Measurements from ENCODE around the gene TTLL11. TPM values are rescaled to one million over a fixed set of nuclear protein-coding genes. Genes with fewer than 3 reads are reported as not detected.

Gene TTLL11
- polyA plus RNA-seq, 1 donor (not counting 4 experiments of a cell fraction or from before 2014, with no cell fraction given) = 8.0 TPM

DNA sequence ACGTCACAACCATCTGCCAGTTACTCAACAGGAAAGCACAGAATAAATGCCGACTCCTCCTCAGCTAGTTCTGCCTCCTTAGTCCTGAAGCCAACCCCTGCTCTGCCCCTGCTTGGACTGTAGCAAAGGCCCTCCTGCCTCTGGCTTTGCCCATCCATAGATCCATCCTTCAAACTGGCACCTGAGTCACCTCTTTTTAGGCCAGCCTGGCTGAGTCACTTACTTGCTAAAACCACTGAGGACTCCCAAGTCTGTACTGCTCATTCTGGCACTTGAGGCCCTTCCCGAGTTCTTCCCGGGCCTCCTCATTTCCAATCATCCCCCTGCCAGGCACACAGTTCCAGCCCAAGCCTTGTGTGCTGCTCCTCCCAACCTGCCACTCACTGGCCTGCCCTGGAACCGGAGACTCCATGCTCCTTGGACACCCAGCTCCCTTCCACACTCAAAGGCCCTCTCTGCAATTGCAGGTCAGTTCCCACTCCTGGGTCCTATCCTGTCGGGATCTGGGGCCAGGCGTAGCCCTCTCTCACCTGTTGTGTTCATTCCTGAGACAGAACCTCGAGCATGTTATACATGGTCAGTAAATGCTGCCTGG is 221.6 kb downstream of the TTLL11 start:
- Histone ChIP-seq H3K9me1 (ENCODE audit: control insufficient read depth, extremely low read depth, insufficient read depth, low read length) (no peaks in the 10 kb centered on the region), H3K36me3 (ENCODE audit: control insufficient read depth in 2 of 2, extremely low read depth in 1 of 2, insufficient read depth in 2 of 2, low read length in 2 of 2) (peaks cover 3 to 14% of the 10 kb centered on the region in 2 experiments), H3K4me2 (ENCODE audit: control insufficient read depth, extremely low read depth, insufficient read depth, low read depth, low read length) (no peak overlapping the region), H3K9me3 (ENCODE audit: control insufficient read depth, low read depth, low read length) (no peaks in the 10 kb centered on the region), H3K79me2 (ENCODE audit: control insufficient read depth, insufficient read depth, low read length) (no peaks in the 10 kb centered on the region), H3K4me1 (ENCODE audit: control insufficient read depth, extremely low read depth, insufficient read depth, low read length) (no peaks in the 10 kb centered on the region), H3K9ac (ENCODE audit: control insufficient read depth, extremely low read depth, insufficient read depth, low read length) (no peak overlapping the region), H3K27ac (ENCODE audit: control insufficient read depth, insufficient read depth, low read length) (no peak overlapping the region), H3K4me3 (ENCODE audit: control insufficient read depth in 2 of 3, extremely low read depth in 1 of 3, insufficient read depth in 2 of 3, low read depth in 1 of 3, low read length in 3 of 3) (no peak overlapping the region), H2AFZ (ENCODE audit: control insufficient read depth, low read length) (no peak overlapping the region), H4K20me1 (ENCODE audit: control insufficient read depth, extremely low read depth, insufficient read depth, low read length) (no peaks in the 10 kb centered on the region), H3K27me3 (ENCODE audit: control insufficient read depth, extremely low read depth, insufficient read depth, low read length) (no peaks in the 10 kb centered on the region)
- dilution Hi-C loops (cut with MboI; ENCODE audit: extremely low pct_ligation_motif_present, low sequenced_read_pairs) = no loop called here
- DNase-seq (ENCODE audit: low read depth, low spot score) (no peak), FAIRE-seq (no peak)
- TF ChIP-seq CTCF (optimal IDR thresholded peaks at IDR 0.05 in 1 of 3, IDR thresholded peaks at IDR 0.05 in 1 of 3, conservative IDR thresholded peaks at IDR 0.05 in 1 of 3; ENCODE audit: extremely low read depth in 1 of 3, insufficient read depth in 2 of 3, low read length in 3 of 3) = no peak
- no peak for TF ChIP-seq EZH2 (IDR thresholded peaks at IDR 0.05; ENCODE audit: low read length)

- Histone ChIP-seq H3K79me2 (ENCODE audit: control insufficient read depth, insufficient read depth, low read length) (no peaks in the 10 kb centered on the region), H4K20me1 (ENCODE audit: control insufficient read depth, extremely low read depth, insufficient read depth, low read length) (no peaks in the 10 kb centered on the region), H3K4me3 (ENCODE audit: control insufficient read depth in 2 of 3, extremely low read depth in 1 of 3, insufficient read depth in 2 of 3, low read depth in 1 of 3, low read length in 3 of 3) (no peak overlapping the region), H3K27me3 (ENCODE audit: control insufficient read depth, extremely low read depth, insufficient read depth, low read length) (no peaks in the 10 kb centered on the region), H3K4me2 (ENCODE audit: control insufficient read depth, extremely low read depth, insufficient read depth, low read depth, low read length) (no peak overlapping the region), H3K4me1 (ENCODE audit: control insufficient read depth, extremely low read depth, insufficient read depth, low read length) (no peaks in the 10 kb centered on the region), H3K9me3 (ENCODE audit: control insufficient read depth, low read depth, low read length) (no peaks in the 10 kb centered on the region), H2AFZ (ENCODE audit: control insufficient read depth, low read length) (no peak overlapping the region), H3K9ac (ENCODE audit: control insufficient read depth, extremely low read depth, insufficient read depth, low read length) (no peak overlapping the region), H3K36me3 (ENCODE audit: control insufficient read depth in 2 of 2, extremely low read depth in 1 of 2, insufficient read depth in 2 of 2, low read length in 2 of 2) (peaks cover 3 to 14% of the 10 kb centered on the region in 2 experiments), H3K27ac (ENCODE audit: control insufficient read depth, insufficient read depth, low read length) (no peak overlapping the region), H3K9me1 (ENCODE audit: control insufficient read depth, extremely low read depth, insufficient read depth, low read length) (no peaks in the 10 kb centered on the region)
- no peak for DNase-seq (ENCODE audit: low read depth, low spot score)
- dilution Hi-C loops (cut with MboI; ENCODE audit: extremely low pct_ligation_motif_present, low sequenced_read_pairs) = no loop called here
- FAIRE-seq = no peak
- TF ChIP-seq CTCF (optimal IDR thresholded peaks at IDR 0.05 in 1 of 3, IDR thresholded peaks at IDR 0.05 in 1 of 3, conservative IDR thresholded peaks at IDR 0.05 in 1 of 3; ENCODE audit: extremely low read depth in 1 of 3, insufficient read depth in 2 of 3, low read length in 3 of 3) = no peak
- TF ChIP-seq EZH2 (IDR thresholded peaks at IDR 0.05; ENCODE audit: low read length) = no peak
These were observed 222.8 kb downstream of the TTLL11 start for GRCh38 chr9:121870271-121870670.

All from keratinocyte (primary cell).